ENCODE measurements around the gene QSOX2.

GRCh38 chr9:136268735-136269134 is 23.1 kb upstream of the QSOX2 start:
- TF ChIP-seq GATA1 (IDR thresholded peaks at IDR 0.05; ENCODE audit: low read depth, low read length) (no peak), POLR2A (IDR thresholded peaks at IDR 0.05; ENCODE audit: low read length) (no peak)
